NCI-H128 (cell line): ENCODE data around the gene FAM78A.
A peak's percentile ranks its signal among the peaks of the same experiment; 100 is the strongest.
"Not testable (repeated sequence)": the region's sequence is repeated elsewhere in the genome, so short reads cannot be mapped to it uniquely, and the experiment has no call there.

Experiments
- DNase-seq: peaks from one replicate; lab custom pipeline; 2025; ENCODE audit not compliant: unreplicated experiment; lab: John Stamatoyannopoulos, UW

Gene FAM78A

GRCh38 chr9:131282688-131283422 is 6.5 kb upstream of the FAM78A start:
- DNase-seq = no peak

- no peak for DNase-seq
Observed at GRCh38 chr9:131282175-131282574, 5.9 kb upstream of the FAM78A start.

GRCh38 chr9:131281119-131281965 is 5.0 kb upstream of the FAM78A start:
- DNase-seq = no peak

DNA sequence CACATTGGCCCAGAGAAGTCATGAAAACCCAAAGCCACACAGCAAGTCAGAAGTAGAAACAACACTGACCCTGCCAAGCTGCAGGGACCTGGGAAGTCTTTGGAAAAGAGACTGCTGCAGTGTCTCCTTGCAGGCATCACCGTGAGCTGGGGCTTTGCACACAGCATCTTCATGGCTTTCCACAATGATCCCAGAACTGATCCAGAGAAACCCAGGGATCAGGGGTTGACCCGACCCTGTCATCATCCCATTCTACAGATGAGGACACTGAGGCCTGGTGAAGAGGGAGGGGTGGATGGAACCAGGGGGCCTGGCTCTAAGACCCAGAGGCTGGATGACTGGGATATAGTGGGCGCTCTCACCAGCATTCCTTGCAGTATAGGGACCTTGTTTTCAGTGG is 4.3 kb upstream of the FAM78A start:
- DNase-seq = no peak

DNA sequence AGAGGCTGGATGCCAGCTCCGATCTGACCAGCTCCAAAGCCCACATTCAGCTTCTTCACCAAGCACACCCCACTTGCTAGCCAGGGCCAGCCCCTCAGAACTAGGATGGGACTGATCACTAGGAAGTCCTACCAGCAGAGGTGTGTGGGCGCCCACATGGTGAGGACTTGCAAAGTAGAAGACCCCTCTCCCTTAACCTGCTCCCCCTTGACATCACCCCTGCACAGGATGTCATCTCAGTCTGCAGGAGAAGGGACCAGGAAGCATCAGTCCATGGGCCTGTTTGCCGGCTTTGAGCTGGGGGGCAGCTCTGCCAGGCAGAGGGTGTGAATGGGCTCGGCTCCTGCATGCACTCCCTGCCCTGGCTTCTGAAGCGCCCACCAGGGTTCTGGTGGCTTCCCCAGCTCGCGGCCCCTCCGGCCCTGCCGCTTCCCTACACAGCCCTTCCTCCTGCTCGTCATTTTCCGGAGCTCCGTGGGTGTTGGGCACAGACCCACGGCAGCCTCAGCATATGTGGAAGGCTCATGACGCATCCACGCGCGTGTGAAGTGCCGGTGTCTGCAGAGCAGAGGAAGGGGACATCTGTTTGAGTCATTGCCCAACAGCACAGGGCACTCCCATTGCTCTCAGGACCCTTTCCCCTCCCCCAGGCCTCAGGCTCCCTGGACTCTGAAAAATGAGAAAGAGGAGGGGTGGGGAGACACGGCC is 3.7 kb upstream of the FAM78A start:
- no peak for DNase-seq

- DNase-seq = no peak
Observed at GRCh38 chr9:131279196-131279862, 3.0 kb upstream of the FAM78A start.

DNA sequence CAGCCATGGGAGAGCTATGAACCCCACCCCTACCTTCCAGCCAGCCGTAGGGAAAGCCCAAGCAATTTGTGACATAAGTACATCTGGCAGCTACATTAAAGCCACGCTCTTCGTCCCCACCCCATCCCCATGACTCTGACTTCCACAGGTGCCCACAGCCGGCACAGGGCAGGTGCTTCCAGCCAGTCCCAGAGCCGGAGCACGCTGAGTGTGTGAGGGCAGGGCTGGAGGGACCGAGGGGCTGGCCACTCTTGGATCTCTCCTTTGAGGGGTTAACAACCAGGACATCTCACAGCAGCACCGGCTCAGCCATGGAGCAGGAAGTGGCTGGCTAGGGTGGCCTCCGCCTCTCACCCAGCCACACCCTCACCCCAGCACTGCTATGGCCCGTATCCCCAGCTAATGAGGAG is 2.4 kb upstream of the FAM78A start:
- DNase-seq = no peak

GRCh38 chr9:131277910-131278701 is 1.8 kb upstream of the FAM78A start:
- peak; percentile 53 for DNase-seq

DNA sequence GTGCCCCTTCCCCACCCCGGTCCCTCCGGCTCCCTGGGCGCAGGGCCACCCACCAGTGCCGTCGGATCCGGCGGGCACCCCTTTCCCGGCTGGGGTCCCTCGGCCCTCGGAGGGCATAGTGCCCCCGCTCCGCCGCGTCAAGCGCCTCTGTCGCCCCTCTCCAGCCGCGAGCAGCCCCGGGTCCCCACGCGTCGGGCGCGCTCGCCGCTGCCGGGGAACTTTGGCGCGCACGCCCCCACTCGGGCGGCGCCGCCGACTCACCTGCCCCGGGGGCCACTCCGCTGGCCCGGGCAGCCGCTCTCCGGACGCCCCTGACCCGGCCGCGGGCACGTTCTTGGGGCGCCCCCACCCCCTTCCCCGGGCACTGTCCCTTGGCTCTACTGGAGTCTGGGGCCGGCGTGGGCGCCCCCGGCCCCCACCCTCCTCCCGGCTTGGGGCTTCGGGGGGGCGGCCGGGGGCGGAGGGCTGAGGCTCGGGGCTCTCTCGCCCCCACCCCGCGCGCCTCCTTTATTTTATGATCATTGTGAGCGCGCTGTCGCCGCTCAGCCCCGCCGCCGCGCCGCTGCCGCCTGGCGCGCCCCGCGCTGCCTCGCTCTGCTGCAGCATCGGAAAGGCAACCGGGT is 1.1 kb upstream of the FAM78A start:
- no peak for DNase-seq

DNA sequence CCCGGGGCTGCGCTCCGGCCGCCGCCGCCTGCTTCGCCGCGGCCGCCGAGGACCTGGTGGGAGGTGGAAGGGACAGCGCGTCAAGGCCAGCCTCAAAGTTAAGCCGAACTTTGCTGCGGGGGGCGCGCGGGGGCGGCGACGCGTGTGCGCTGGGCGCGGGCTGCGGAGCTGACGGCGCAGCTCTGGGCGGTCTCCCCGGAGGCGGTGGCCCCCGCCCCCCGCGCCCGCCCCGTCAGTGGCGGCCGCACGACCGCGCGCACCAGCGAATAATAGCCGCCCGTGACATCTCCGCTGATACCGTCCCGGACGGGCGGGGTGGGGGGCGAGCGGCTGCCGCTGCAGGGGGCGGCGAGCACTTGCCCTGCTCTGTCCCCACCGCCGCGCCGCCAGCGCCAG is 579 bp upstream of the FAM78A start:
- DNase-seq = no peak

DNA sequence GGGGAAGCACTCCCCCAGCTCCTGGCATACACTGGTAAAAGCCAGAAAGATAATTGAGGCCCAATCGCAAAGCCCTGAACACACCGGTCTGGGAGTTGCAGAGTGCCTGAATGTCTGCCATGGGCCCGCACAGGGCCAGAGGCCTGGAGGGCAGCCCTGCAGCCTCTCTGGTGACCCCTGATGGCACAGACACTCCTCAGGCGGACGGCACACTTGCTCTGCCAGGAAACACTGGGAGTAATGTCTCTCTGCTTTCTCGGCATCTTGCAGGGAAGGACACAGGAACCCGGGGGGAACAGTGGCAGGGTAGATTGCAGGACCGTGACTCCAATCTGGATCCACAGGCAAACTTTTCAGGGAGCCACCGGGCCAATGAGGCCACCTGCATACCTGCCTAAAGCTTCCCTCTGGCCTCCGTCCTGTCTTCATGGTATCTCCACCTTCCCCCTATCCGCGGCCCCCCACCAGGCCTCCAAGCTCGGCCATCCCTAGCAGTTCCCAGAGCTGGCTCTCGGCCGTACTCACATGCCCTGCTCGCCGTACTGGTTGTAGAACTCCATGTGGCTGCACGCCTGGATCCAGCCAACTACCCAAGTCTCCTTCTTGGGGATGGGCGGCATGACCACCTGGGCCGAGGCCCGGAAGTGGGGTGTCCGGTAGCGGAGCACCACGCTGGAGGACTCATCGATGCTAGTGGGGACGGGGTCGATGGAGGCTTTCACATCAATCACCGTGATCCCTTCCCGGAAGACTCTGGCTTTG is 797 bp downstream of the FAM78A start:
- no peak for DNase-seq

DNA sequence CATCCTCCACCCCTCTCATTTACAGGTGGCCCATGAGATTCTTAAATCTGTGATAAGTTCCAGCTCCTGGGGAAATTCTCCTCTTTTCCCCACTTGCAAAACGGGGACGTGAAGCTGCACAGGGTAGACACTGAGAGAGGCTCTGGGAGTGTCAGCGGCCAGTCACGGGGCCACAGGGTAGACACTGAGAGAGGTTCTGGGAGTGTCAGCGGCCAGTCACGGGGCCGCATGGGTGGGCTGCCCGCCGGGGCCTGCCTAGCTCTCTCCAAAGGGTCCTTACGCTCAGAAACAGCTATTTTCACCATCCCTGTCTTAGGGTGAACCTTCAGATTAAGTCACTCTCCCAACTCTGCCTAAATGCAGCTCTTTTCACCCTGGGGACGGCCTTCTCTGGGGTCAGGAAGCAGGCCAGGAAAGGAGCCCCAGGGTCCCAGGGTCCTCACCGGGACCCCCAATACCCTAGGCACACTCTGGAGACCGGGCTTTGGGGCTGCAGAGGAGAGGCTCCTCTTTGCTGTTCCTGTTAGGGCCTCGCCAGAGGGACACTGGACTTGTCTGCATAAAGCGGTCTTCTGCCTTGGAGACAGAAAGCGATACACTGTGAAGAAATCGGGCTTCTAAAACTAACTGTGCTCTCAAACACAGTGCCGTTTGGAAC is 1.5 kb downstream of the FAM78A start:
- DNase-seq = no peak

DNA sequence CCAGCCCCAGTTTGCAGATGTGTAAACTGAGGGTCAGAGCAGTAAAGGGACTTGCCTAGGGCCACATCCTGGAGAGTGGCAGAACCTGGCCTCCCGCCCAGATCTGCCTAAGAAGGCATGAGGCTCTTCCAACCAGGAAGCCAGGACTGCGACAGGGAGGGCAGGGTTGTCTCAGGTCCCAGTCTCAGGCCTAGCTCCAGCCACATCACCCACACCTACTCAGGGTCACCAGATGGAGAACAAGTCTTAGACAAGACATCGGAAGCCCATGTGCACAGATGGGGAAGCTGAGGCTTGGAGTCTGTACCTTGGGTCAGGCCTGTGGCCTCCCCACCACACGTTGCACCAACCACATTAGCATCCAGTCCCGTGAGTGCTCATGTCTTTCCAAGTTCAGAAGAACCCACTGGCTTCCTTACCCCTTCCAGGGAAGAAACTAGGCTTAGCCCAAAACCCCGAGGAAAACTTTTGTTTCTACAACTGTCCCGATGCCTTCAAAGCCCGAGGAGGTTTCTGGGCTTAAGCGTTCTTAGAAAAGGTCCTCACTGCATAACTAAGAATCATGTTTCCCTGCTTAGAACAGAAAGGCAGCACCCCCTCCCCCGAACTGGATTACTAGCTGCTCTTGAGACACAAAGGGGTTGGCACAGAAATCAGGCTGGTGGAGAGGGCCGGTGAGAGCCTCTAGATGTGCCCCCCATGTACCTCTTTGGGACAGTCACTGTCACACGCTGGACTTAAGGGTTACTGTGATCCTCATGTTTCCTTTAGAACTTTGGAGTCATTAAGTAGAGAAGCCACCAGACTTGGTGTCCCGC is 2.2 kb downstream of the FAM78A start:
- DNase-seq = no peak

DNA sequence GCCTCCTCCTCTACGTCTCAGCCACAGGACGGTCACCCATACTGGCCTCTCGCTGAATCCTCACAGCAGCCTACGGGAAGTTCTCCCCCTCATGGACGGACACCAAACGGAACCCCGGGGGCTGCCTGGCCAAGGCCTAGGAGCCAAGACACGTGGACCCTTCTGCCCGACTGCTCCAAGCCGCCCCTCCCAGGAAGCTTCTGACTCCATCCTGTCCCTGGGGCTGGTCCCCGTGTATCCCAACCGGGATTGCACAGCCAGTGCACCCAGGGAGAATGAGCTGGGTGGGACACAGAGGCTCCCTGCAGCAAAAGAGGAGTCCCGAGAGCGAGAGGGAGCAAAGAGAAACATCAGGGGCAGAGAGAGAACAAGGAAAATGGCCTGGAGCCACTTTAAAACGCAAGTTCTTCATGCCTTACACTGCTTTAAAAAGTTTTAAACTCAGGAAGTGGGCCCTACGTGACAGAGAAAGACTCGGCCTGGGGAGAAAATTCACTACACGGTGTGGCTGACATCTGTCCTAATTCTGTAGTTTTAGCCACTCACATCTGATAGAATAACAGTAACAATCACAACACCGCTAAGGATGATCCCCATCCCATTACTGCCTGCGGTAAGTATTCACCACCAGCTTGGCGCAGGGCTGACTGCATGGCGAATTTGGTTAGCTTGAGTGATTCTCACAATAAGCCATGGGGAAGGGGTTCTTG is 3.0 kb downstream of the FAM78A start:
- DNase-seq = no peak

DNA sequence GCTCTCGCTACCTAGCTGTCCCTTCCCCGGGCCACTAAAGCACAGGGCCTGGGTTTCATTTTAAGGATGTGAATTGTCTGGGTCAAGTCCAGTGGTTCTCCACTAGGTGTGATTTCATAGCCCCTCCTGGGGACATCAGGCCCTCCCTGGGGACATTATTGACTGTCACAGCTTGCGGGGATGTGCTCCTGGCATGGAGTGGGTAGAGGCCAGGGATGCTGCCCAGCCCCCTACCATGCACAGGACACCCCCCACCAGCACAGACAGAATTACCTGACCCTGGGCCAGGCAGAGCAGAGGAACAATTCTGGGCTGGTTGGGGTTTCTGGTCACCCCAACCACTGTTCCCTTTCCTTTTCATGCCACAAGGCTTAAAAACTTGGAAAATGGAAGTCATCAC is 4.1 kb downstream of the FAM78A start:
- DNase-seq = no peak

- DNase-seq = no peak
Observed at GRCh38 chr9:131271506-131271931, 4.8 kb downstream of the FAM78A start.

DNA sequence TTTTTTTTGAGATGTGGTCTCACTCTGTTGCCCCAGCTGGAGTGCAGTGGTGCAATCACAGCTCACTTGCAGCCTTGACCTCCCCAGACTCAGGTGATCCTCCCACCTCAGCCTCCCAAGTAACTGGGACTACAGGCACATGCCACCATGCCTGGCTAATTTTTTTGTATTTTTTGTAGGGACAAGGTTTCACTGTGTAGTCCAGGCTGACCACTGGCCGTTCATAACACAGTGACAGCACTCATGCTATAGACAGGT is 5.4 kb downstream of the FAM78A start:
- not testable (repeated sequence) for DNase-seq
